GM21723 (cell line): Measurements from ENCODE around the gene SPIB.
A peak's percentile ranks its signal among the peaks of the same experiment; 100 is the strongest.

Experiments
- ATAC-seq: cut with Tn5 transposase; IDR thresholded peaks from one replicate; pipeline ENCODE4 v1.9.1; 2021; ENCODE audit warnings: mild to moderate bottlenecking, moderate library complexity; ENCODE audit not compliant: unreplicated experiment

Gene SPIB

GRCh38 chr19:50417111-50418081, 1.3 kb upstream of the SPIB start:
- ATAC-seq, result no peak

GRCh38 chr19:50419022-50419579, 363 bp downstream of the SPIB start:
- ATAC-seq, result no peak

GRCh38 chr19:50419580-50420035, 870 bp downstream of the SPIB start:
- no peak for ATAC-seq

GRCh38 chr19:50420127-50420526, 1.4 kb downstream of the SPIB start:
- ATAC-seq, result no peak

GRCh38 chr19:50420808-50421207, 2.1 kb downstream of the SPIB start:
- no peak for ATAC-seq

- ATAC-seq, result no peak
Measured at GRCh38 chr19:50422397-50423278, 3.9 kb downstream of the SPIB start.

- no peak for ATAC-seq
Measured at GRCh38 chr19:50423279-50424113, 4.8 kb downstream of the SPIB start.

GRCh38 chr19:50425581-50425980, 6.8 kb downstream of the SPIB start:
- ATAC-seq, result no peak

GRCh38 chr19:50427318-50427925, 8.7 kb downstream of the SPIB start:
- no peak for ATAC-seq

- ATAC-seq, result no peak
Measured at GRCh38 chr19:50427997-50428425, 9.3 kb downstream of the SPIB start.

- ATAC-seq, result no peak
Measured at GRCh38 chr19:50428772-50429463, 10.2 kb downstream of the SPIB start.

- ATAC-seq, result no peak
Measured at GRCh38 chr19:50430888-50431342, 12.2 kb downstream of the SPIB start.

- ATAC-seq, result peak; percentile 71
Measured at GRCh38 chr19:50431343-50432220, 12.8 kb downstream of the SPIB start.

GRCh38 chr19:50432221-50433028, 13.7 kb downstream of the SPIB start, which contains the start of gene MYBPC2:
Gene MYBPC2, plus strand, starts transcription at chr19:50432892. Its CDS starts 62 bp downstream, at chr19:50432954.
- ATAC-seq, result no peak

- ATAC-seq, result no peak
Measured at GRCh38 chr19:50433201-50434180, 14.8 kb downstream of the SPIB start.

- ATAC-seq, result no peak
Measured at GRCh38 chr19:50434525-50434924, 15.8 kb downstream of the SPIB start.
